Calu3 (cell line): Measurements from ENCODE around the gene PPP1R9B. TPM values are rescaled to one million over a fixed set of nuclear protein-coding genes. Genes with fewer than 3 reads are reported as not detected.

Experiments
- BruUV-seq: library from RNA; stranded (reverse); fragments of 400-500 nt; replicated peaks from 2 replicates; lab custom pipeline; 2021; lab: Mats Ljungman, UMichigan
- CTCF ChIA-PET: fragments of 300-600 bp; sonication (Branson Sonifier 250); formaldehyde crosslinking; loops from one replicate; lab custom pipeline; 2022; ENCODE audit warnings: antibody characterized with exemption; lab: Charles Lee
- DNase-seq: peaks from one replicate; pipeline ENCODE4 v3.0.0; 2022
- H3K27ac Mint-ChIP-seq: one replicate; pipeline ENCODE4 v1.8.0; 2022; ENCODE audit warnings: mixed read lengths; ENCODE audit not compliant: unreplicated experiment
- H3K27me3 Mint-ChIP-seq: one replicate; pipeline ENCODE4 v1.8.0; 2022; ENCODE audit warnings: mixed read lengths; ENCODE audit not compliant: unreplicated experiment
- H3K36me3 Mint-ChIP-seq: one replicate; pipeline ENCODE4 v1.8.0; 2022; ENCODE audit warnings: mild to moderate bottlenecking, moderate library complexity, mixed read lengths; ENCODE audit not compliant: insufficient read depth, unreplicated experiment
- H3K4me1 Mint-ChIP-seq: one replicate; pipeline ENCODE4 v1.8.0; 2022; ENCODE audit warnings: mild to moderate bottlenecking, low read depth, mixed read lengths; ENCODE audit not compliant: unreplicated experiment
- H3K4me3 Mint-ChIP-seq: one replicate; pipeline ENCODE4 v1.8.0; 2022; ENCODE audit warnings: mild to moderate bottlenecking, low read depth, moderate library complexity, mixed read lengths; ENCODE audit not compliant: unreplicated experiment
- H3K9me3 Mint-ChIP-seq: one replicate; pipeline ENCODE4 v1.8.0; 2022; ENCODE audit warnings: low read depth, mixed read lengths; ENCODE audit not compliant: unreplicated experiment
- CTCF ChIP-seq: fragments of 200-600 bp; IDR thresholded peaks from one replicate; pipeline ENCODE4 v1.8.0; 2022; ENCODE audit warnings: antibody characterized with exemption; ENCODE audit not compliant: unreplicated experiment
- intact Hi-C: fragments of 100-400 bp; cut with micrococcal nuclease; formaldehyde crosslinking; loops from one replicate; pipeline ENCODE4 v1.10.0; 2022; ENCODE audit not compliant: unreplicated experiment
- total RNA-seq: library from RNA; stranded (reverse); gene quantifications from 2 replicates; pipeline ENCODE4 v1.2.3, GENCODE V29; 2022

The PPP1R9B gene
- total RNA-seq, 1 experiment from 2014 or later, result 74.3 TPM

- intact Hi-C loops, result no loop called here
- TF ChIP-seq CTCF, result no peak
- H3K36me3 Mint-ChIP-seq, result peaks cover 38% of the 10 kb centered on the region
- CTCF ChIA-PET, result interaction anchor here (1.2 kb wide), 1 partner anchor 24 kb away, joined by 4 read pairs; no protein-coding TSS in a partner anchor
- peak; percentile 67 for DNase-seq
- no peaks in the 10 kb centered on the region for H3K9me3 Mint-ChIP-seq
- no peaks in the 10 kb centered on the region for H3K27me3 Mint-ChIP-seq
- H3K4me3 Mint-ChIP-seq, result no peak overlapping the region
- peaks cover 36% of the 10 kb centered on the region for H3K4me1 Mint-ChIP-seq
- H3K27ac Mint-ChIP-seq, result peak overlapping the region; percentile 47
- no TSS peak for BruUV-seq
These were observed 3.4 kb upstream of the PPP1R9B start for GRCh38 chr17:50153650-50154575.

DNA sequence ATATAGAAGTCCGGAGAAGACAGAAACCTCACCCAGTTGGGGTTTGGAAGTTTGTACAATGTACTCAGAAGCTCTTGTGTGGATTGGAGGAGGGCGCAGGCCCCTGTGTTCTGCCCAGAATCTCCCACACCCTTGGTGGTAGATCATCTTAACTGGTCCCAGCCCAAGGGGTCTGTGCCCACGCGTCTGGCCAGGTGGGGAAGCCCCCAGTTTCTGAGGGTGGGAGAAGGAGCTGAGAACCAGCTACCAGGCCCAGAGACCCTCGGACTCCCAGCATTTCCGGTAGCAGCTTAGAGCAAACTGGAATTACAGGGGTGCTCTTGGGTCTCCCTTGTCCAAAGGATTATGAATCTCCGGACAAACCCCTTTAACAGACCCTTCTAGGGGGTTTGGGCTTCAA lies 2.3 kb upstream of the PPP1R9B start:
- peak overlapping the region; percentile 58 for H3K27ac Mint-ChIP-seq
- H3K4me1 Mint-ChIP-seq, result peaks cover 47% of the 10 kb centered on the region
- H3K9me3 Mint-ChIP-seq, result no peaks in the 10 kb centered on the region
- no peak for DNase-seq
- CTCF ChIA-PET, result interaction anchor here (0.6 to 1.9 kb wide), 10 partner anchors 9 to 323 kb away, joined by 3 to 14 read pairs (median 6); no protein-coding TSS in a partner anchor
- no peak for TF ChIP-seq CTCF
- intact Hi-C loops, result no loop called here
- no TSS peak for BruUV-seq
- H3K4me3 Mint-ChIP-seq, result peak overlapping the region; percentile 83
- peaks cover 50% of the 10 kb centered on the region for H3K36me3 Mint-ChIP-seq
- H3K27me3 Mint-ChIP-seq, result no peaks in the 10 kb centered on the region

DNA sequence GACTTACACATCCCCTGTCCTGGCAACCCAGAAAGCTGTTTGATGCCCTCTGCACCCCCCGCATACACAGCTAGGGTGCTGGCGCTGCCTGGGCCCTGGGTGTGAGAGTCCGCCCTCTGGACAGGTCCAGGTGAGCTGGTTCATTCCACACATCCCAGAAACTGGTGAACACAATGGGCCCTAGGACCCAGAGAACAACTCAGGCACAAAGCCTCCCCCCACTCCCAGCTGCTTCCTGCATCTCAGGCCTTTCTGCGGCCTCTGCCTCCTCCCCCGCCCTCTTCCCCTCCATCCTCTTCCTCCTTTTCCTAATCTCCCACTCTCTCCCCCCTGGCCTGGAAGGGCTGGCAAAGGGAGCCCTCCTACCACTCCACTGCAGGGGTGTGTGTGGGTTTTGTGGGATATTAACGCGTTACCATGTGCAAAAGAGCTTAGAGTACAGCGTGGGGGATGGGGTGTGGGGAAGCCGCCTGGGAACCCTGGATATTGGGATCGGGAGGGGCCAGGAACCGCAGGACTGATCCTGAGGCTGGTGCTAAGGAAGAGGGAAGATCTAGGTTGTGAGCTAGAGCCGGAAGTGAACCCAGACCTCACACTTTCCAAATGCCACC lies 1.6 kb upstream of the PPP1R9B start:
- intact Hi-C loops, result no loop called here
- BruUV-seq, result TSS peak; percentile 55
- peak; percentile 93 for DNase-seq
- Mint-ChIP-seq H3K27me3 (no peaks in the 10 kb centered on the region), H3K9me3 (no peaks in the 10 kb centered on the region), H3K4me1 (peaks cover 54% of the 10 kb centered on the region), H3K4me3 (peak overlapping the region; percentile 83), H3K36me3 (peaks cover 57% of the 10 kb centered on the region), H3K27ac (peak overlapping the region; percentile 58)
- CTCF ChIA-PET, result interaction anchor here (0.5 to 1.9 kb wide), 23 partner anchors 9 to 567 kb away, joined by 3 to 14 read pairs (median 3); partner anchors contain the start of genes LUC7L3 and PDK2
- no peak for TF ChIP-seq CTCF
